ENCODE results near the gene PKHD1. TPM values are rescaled to one million over a fixed set of nuclear protein-coding genes. Genes with fewer than 3 reads are reported as not detected.
A peak's percentile ranks its signal among the peaks of the same experiment; 100 is the strongest.

Gene PKHD1
- total and polyA plus RNA-seq, 2 of the 13 experiments (the other 11 are each of a cell fraction or from before 2014, with no cell fraction given) = 0.01 to 0.13 TPM

- peak; percentile 51; the same call in 1 of the 2 replicates for TF ChIP-seq FOXP4 (CRISPR knock-in tag; IDR thresholded peaks at IDR 0.05)
- TF ChIP-seq ZNF879 (CRISPR knock-in tag; IDR thresholded peaks at IDR 0.05) = no peak
- TF ChIP-seq BORCS8-MEF2B (CRISPR knock-in tag; IDR thresholded peaks at IDR 0.05) = no peak
These were observed 67.5 kb downstream of the PKHD1 start (continued) for GRCh38 chr6:52019881-52020280.

GRCh38 chr6:52019092-52019491, 68.3 kb downstream of the PKHD1 start:
- Histone ChIP-seq H3K27me3 (ENCODE audit: control insufficient read depth in 1 of 2, insufficient read depth in 2 of 2, low read length in 2 of 2) (no peaks in the 10 kb centered on the region), H3K4me2 (ENCODE audit: low read depth, low read length) (no peak overlapping the region), H2AFZ (ENCODE audit: low read length) (no peak overlapping the region), H3K36me3 (replicated peaks in 1 of 2; ENCODE audit: control insufficient read depth in 1 of 2, insufficient read depth in 2 of 2, low read length in 2 of 2) (no peaks in the 10 kb centered on the region), H3K9ac (ENCODE audit: insufficient read depth, low read depth, low read length) (no peak overlapping the region), H3K4me1 (ENCODE audit: insufficient read depth, low read length) (peaks cover 21% of the 10 kb centered on the region), H3K79me2 (ENCODE audit: insufficient read depth, low read length) (no peaks in the 10 kb centered on the region), H3K9me3 (ENCODE audit: low read length) (no peaks in the 10 kb centered on the region), H3K27ac (ENCODE audit: extremely low read length, insufficient read depth, low read length) (no peak overlapping the region), H3K4me3 (replicated peaks in 1 of 3; ENCODE audit: insufficient read depth in 1 of 3, low read depth in 2 of 3, low read length in 3 of 3) (no peak overlapping the region), H4K20me1 (ENCODE audit: insufficient read depth, low read length) (no peaks in the 10 kb centered on the region)
- 2% methylated on average over 3 of the region's 3 CpGs for WGBS (ENCODE audit: low lambda C conversion rate)
- FAIRE-seq (no peak), DNase-seq (ENCODE audit: low spot score) (no peak), ATAC-seq (peak; percentile 71)
- TF ChIP-seq FOSL2 (CRISPR knock-in tag; IDR thresholded peaks at IDR 0.05) = no peak
- TF ChIP-seq ZNF281 (CRISPR knock-in tag; IDR thresholded peaks at IDR 0.05; ENCODE audit: borderline replicate concordance) = peak; percentile 61
- TF ChIP-seq ZMYM4 (CRISPR knock-in tag; IDR thresholded peaks at IDR 0.05) = no peak
- no peak for TF ChIP-seq FOXC1 (CRISPR knock-in tag; IDR thresholded peaks at IDR 0.05; ENCODE audit: borderline replicate concordance)
- no peak for TF ChIP-seq GZF1 (CRISPR knock-in tag; IDR thresholded peaks at IDR 0.05)
- TF ChIP-seq ATRX (CRISPR knock-in tag; IDR thresholded peaks at IDR 0.05; ENCODE audit: borderline replicate concordance) = no peak
- TF ChIP-seq ZBTB2 (CRISPR knock-in tag; IDR thresholded peaks at IDR 0.05; ENCODE audit: low read depth) = no peak
- no peak for TF ChIP-seq DZIP1 (CRISPR knock-in tag; IDR thresholded peaks at IDR 0.05)
- CTCF ChIA-PET (ENCODE audit: low intra/inter-chr PET ratio, low total read pairs) = no interaction called here
- intact Hi-C loops (cut with micrococcal nuclease; ENCODE audit: unreplicated experiment) (no loop called here), in situ Hi-C loops (cut with HindIII; ENCODE audit: extremely low pct_ligation_motif_present, low pct_unique_long_range_greater_than_20kb) (no loop called here)
- POLR2A ChIA-PET = no interaction called here
- no TSS peak for BruUV-seq (replicated peaks)

Data from HepG2 (cell line).